GM18526 (cell line): ENCODE data around the gene GPER1.

Experiments used
- POLR2A ChIP-seq: IDR thresholded peaks from 3 replicates; pipeline ENCODE4 v1.6.1; 2011; ENCODE audit not compliant: insufficient read length; ENCODE audit errors: extremely low read depth

The GPER1 gene

DNA sequence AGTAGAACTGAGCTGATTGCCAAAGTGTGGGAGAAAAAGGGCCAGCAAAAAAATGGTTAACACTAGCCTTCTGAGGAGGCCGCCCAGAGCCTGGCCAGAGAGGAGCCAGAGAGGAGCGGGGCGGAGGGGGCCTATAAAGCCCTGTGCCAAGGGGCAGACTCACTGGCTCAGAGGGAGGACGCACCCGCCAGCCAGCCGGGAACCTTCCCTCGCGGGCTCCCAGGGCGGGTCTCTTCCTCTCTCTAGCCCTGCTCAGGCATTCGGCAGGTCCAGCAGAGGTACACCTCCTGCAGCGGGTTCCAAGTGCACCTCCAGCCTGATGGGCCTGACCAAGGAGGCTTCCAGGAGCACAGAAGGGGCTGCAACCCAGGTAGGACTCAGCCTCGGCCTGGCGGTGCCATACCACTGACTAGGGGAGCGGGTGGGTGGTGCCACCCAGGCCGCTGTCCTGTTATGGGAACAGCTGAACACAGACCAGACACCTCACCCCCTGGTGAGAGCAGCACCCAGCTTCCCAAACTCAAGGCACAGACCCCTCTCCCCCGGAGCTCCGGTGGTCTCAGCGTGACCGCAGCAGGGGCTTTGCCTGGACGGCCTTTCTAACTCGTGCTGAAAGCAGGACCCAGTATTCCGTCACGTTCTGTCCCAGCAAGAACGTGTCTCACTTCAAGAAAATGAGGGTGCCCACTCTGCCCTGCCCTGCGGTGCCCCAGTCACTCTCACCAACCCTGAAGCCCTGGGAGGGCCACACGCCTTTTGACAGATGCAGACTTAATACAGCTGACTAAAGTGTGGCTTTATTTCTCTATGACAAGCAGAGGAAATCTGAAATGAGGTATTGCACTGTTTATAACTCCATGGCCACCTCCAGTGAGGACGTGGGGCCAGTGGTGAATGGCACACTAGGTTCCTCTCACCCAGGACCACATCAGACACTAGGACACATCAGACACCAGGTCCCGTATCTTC, at the start of gene GPER1:
GPER1 (plus strand) TSS at position 162 of the 969 bp plus-strand sequence. CDS start 3,616 bp downstream, outside the sequence.
- no peak for TF ChIP-seq POLR2A

- TF ChIP-seq POLR2A, result no peak
Measured at GRCh38 chr7:1040790-1041189, 47.1 kb upstream of the GPER1 start.

DNA sequence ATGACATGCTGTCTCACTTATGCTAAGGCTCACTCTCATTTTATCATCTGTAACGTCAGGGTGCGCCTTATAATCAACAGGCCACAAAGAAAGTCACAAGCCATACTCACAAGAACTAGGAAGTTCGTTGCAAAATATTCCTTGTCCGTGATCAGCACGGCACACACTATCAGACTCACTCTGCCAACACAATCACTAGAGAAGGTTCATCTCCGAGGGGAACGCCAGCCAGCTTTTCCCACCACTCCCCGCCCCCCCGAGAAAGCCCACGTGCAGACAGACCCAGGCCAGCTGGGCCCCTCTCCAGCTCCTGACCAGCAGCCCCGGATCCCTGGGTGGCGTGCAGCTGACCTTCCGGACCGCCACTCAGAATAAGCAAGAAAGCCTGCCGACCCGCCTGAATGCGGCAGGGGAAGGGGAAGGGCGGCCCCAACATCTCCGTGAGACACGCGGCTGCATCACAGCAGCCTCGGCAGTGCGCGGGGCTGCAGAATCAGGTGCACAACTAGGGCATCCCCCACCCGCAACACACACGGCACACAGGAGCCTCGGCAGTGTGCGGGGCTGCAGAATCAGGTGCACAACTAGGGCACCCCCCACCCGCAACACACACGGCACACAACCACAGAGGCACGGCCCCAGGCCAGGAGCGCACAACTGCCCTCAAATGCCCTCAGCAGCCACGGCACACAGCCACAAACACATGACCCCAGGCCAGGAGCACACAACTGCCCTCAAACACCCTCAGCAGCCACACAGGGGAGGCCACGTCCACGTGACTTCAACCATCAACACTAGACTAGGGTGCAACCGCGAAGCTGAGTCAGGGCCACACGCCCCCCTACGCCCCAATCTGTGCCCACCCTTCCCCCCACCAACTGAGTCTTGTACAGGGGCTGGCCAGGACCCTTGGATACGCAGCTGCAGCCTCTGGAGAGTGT, 46.1 kb upstream of the GPER1 start:
- TF ChIP-seq POLR2A, result no peak

GRCh38 chr7:1042492-1042833, 45.5 kb upstream of the GPER1 start:
- no peak for TF ChIP-seq POLR2A

DNA sequence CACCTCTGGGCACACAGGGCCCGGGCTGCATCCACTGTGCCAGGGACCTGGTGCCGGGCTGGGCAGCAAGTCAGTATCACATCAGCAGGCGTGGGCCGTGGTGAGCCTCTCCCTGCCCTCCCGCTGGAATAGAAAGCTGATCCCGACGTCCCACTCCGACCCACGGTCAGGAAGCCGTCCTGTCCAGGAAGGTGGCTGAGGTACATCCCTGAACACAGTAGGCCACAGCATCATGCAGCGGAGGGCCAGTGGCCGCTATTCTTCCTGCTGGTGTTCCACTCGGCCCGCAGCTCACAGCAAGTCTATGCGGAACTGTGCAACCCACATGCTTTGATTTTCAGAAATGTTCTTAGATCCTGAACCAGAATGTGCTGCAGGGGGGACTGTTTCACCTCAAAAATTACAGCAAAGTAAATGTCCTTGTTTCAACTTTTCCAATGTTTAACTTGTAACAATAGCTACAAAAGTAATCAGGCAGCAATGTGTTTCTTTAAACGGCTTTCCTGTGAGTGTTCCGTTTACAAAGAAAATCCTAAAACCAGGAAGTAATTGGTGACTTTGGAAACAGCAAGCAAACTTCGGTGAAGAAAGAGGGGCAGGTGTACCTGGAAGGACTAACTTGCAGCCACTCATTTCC, 44.2 kb upstream of the GPER1 start:
- TF ChIP-seq POLR2A, result no peak

DNA sequence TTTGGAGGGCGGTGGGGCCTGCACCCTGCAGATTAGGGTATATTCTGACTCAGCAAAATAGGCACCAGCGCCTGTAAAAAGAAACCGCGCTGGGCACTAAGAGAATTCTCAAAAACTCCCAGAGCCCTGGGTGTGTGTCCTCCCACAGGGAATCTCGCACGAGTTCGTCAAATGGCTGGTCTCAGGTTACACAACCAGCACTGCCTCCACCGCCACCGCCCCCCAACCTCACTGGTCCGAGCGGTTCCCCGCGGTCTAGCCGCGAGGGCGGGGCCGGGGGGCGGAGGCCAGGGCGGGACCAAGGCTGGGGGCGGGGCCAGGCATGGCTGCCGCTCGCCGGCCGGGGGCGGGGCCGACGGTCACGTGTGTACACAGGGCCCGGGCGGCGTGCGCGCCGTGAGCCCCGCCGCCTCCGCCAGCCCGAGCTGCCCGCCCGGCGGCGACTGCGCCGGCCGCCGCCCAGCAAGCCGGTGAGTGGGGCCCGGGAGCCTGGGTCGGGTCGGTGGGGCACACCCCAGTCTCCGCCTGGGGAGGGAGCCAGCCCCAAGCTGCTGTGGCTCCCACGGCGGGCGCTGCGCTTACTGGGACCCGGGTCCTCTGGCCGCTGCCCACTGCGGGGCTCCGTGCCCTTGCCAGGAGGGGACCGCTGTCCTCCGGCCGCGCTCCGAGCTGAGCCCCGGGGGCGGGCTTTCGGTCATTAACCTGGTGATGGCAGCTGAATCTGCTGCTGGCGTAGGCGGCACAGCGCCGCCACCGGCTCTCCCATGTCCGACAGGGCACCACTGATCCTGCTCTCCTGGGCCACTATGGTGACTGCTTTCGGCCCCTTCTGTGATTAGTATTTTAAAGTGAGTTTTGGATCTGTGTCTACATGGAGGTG, 43.5 kb upstream of the GPER1 start, which contains the start of gene GPR146:
GPR146 (plus strand) TSS at position 358 of the 880 bp plus-strand sequence. CDS start 12,970 bp downstream, outside the sequence.
- TF ChIP-seq POLR2A, result peak; percentile 36

- TF ChIP-seq POLR2A, result no peak
Measured at GRCh38 chr7:1045069-1046063, 42.5 kb upstream of the GPER1 start.

- TF ChIP-seq POLR2A, result no peak
Measured at GRCh38 chr7:1046722-1047679, 40.9 kb upstream of the GPER1 start.

DNA sequence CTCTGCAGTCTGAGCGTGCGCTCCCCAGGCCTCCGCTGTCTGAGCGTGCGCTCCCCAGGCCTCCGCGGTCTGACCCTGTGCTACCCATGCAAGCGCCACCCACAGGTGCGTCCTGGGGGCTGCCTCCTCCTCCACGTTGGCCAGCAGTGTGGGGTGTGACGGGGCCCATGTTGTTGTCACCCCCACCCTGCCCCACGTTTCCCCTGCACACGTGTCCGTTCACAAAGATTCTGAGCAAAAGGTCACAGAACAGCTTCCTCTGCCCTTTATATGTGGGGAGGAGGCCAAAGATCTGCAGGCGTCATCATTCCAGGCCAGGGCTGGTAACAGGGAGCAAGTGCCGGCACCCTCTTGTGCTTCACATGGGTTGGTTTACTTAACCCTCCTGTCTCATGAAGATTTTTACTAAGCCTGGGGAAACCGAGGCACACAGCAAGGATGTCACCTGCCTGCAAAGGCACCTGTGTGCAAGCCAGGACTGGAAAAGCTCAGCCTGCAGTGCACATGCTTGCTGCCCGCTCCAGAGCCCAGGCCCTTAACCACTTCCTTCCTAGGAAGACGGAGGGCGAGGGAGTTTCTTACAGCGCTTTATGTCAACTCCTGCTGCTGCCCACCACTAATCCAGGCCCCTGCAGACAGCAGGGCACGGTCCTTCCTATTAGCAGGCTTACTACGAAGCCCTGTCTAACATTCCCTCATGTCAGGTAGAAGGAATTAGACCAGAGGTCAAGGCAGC, 38.7 kb upstream of the GPER1 start:
- no peak for TF ChIP-seq POLR2A

- no peak for TF ChIP-seq POLR2A
Measured at GRCh38 chr7:1049801-1050200, 38.1 kb upstream of the GPER1 start.

GRCh38 chr7:1050254-1050906, 37.5 kb upstream of the GPER1 start:
- no peak for TF ChIP-seq POLR2A
